Cardiac ventricle fibroblast (primary cell): ENCODE results near the gene PHF8. TPM values are rescaled to one million over a fixed set of nuclear protein-coding genes. Genes with fewer than 3 reads are reported as not detected.

ENCODE experiments used
- total RNA-seq: library from RNA; depleted of rRNA; stranded (reverse); fragments of >200 nt; gene quantifications from 2 replicates; pipeline ENCODE4 v1.2.3, GENCODE V29; 2015

PHF8 gene
- total RNA-seq = 12.5 and 15.3 TPM in 2 replicates

DNA sequence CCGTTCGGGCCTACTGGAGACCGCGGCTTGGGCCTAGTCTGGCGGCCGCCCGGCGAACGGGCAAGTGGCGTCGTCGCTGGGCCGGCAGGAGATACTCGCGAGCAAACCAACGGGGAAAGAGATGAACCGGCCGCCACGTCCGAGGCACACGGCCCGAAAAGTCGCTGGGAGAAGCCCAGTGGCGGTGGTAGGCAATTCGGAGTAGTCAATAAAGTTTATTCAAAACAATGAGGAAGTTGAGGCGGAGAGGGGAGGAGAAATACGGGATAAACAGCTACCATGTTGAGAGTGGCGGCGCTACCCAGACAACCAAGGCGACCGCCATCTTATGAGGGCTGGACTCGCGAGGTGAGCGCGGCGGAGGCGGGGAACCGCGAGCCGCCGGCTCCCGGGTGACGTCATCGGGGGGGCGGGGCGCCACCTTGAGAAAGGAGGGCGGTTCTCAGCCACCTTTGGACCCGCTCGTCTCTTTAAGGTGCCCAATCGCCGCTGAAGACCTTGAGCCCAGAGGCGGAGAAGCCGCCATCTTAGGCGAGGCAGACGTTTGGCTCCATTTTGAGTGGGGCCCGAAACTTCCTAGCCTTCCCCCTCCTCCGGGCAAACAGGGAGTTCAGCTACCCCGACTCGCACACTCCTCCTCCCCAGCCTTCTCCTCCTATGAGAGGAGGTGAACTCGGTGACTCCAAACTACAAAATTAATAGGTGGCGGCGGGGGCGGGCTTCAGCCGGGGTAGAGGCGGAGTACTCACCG is at the start of gene PHF8:
PHF8 (minus strand) TSS at position 348 of the 751 bp plus-strand sequence. CDS start 1,745 bp downstream, outside the sequence.

Other genes starting within 250 kb of the PHF8 start
- gene FAM120C, start 138.8 kb upstream of the PHF8 start, total RNA-seq = 5.5 and 8.6 TPM in 2 replicates